GM18507 (cell line): ENCODE data around the gene AGR2.

Experiments
- DNase-seq: peaks from one replicate; pipeline ENCODE4 v3.0.0; 2011; ENCODE audit warnings: low read depth; ENCODE audit not compliant: insufficient read length; ENCODE audit errors: extremely low spot score
- FAIRE-seq: peaks from 2 replicates; lab custom pipeline; 2011; peaks lifted over from hg19 to GRCh38; lab: Jason Lieb, UNC

The AGR2 gene

GRCh38 chr7:16753102-16753931 lies 51.5 kb downstream of the AGR2 start, which contains the start of gene TSPAN13:
Gene TSPAN13, plus strand, starts transcription at chr7:16753755. Its CDS starts 213 bp downstream, at chr7:16753968.
- DNase-seq, result no peak
- no peak for FAIRE-seq

GRCh38 chr7:16747102-16747501 lies 57.7 kb downstream of the AGR2 start:
- DNase-seq (no peak), FAIRE-seq (no peak)

GRCh38 chr7:16745645-16746044 lies 59.2 kb downstream of the AGR2 start:
- DNase-seq, result no peak
- FAIRE-seq, result no peak

- DNase-seq (no peak), FAIRE-seq (no peak)
Measured at GRCh38 chr7:16744518-16745250, 60.1 kb downstream of the AGR2 start.

GRCh38 chr7:16743236-16743635 lies 61.6 kb downstream of the AGR2 start:
- FAIRE-seq (no peak), DNase-seq (no peak)

GRCh38 chr7:16742547-16742946 lies 62.3 kb downstream of the AGR2 start:
- no peak for FAIRE-seq
- no peak for DNase-seq
